Liver (tissue), 9 donors: Measurements from ENCODE around the gene GPR26. TPM values are rescaled to one million over a fixed set of nuclear protein-coding genes. Genes with fewer than 3 reads are reported as not detected.

Experiments
- DNase-seq: peaks from one replicate; pipeline ENCODE4 v3.0.0-alpha.2; 2017; ENCODE audit warnings: low spot score
- H3K27ac ChIP-seq, 2 donors: one replicate each; pipeline ENCODE4 v1.7.0; 2013; ENCODE audit warnings: inconsistent platforms in 2 of 2, low read length in 2 of 2, control low read depth in 1 of 2, low read depth in 1 of 2, mild to moderate bottlenecking in 1 of 2
- H3K27me3 ChIP-seq, 4 donors: one replicate each; pipeline versions ENCODE4 v1.6.1 to v1.7.0; 2013; ENCODE audit warnings: low read length in 3 of 4, inconsistent platforms in 1 of 4, mild to moderate bottlenecking in 1 of 4, moderate library complexity in 1 of 4; ENCODE audit not compliant: control insufficient read depth in 4 of 4, insufficient read depth in 4 of 4
- H3K36me3 ChIP-seq, 4 donors: one replicate each; pipeline versions ENCODE4 v1.6.1 to v1.7.0; 2013; ENCODE audit warnings: low read length in 3 of 4, mild to moderate bottlenecking in 3 of 4, low read depth in 1 of 4, moderate library complexity in 1 of 4; ENCODE audit not compliant: control insufficient read depth in 4 of 4, insufficient read depth in 3 of 4
- H3K4me1 ChIP-seq, 4 donors: one replicate each; pipeline versions ENCODE4 v1.6.1 to v1.7.0; 2013; ENCODE audit warnings: low read length in 3 of 4, mild to moderate bottlenecking in 3 of 4, moderate library complexity in 1 of 4; ENCODE audit not compliant: control insufficient read depth in 4 of 4, insufficient read depth in 4 of 4
- H3K4me3 ChIP-seq, 3 donors: one replicate each; pipeline versions ENCODE4 v1.6.1 to v1.7.0; 2013; ENCODE audit warnings: low read length in 3 of 3, control low read depth in 1 of 3, low read depth in 1 of 3, mild to moderate bottlenecking in 1 of 3
- H3K9ac ChIP-seq, 2 donors: one replicate each; pipeline ENCODE4 v1.7.0; 2013; ENCODE audit warnings: low read length in 2 of 2, mild to moderate bottlenecking in 2 of 2, moderate library complexity in 2 of 2, control low read depth in 1 of 2, low read depth in 1 of 2
- H3K9me3 ChIP-seq, 4 donors: one replicate each; pipeline versions ENCODE4 v1.6.1 to v1.7.0; 2013; ENCODE audit warnings: low read length in 3 of 4; ENCODE audit not compliant: control insufficient read depth in 4 of 4
- EGR1 ChIP-seq, 2 donors: IDR thresholded peaks; 2 replicates each; pipeline ENCODE4 v1.6.1; 2016 to 2018; ENCODE audit warnings: antibody characterized with exemption in 2 of 2, low read depth in 2 of 2
- FOXA1 ChIP-seq: IDR thresholded peaks from 2 replicates; pipeline ENCODE4 v1.6.1; 2016; ENCODE audit warnings: antibody characterized with exemption
- GABPA ChIP-seq, 2 donors: IDR thresholded peaks in 1 of 2; conservative IDR thresholded peaks in 1 of 2; 2 replicates each; pipeline ENCODE4 v1.6.1; 2016; ENCODE audit warnings: antibody characterized with exemption in 2 of 2, mild to moderate bottlenecking in 1 of 2, moderate library complexity in 1 of 2
- HNF4A ChIP-seq, 2 donors: conservative IDR thresholded peaks; 2 replicates each; pipeline ENCODE4 v1.6.1; 2016; ENCODE audit warnings: antibody characterized with exemption in 2 of 2, mild to moderate bottlenecking in 2 of 2
- HNF4G ChIP-seq: IDR thresholded peaks from 2 replicates; pipeline ENCODE4 v1.6.1; 2016; ENCODE audit warnings: antibody characterized with exemption
- NR2F2 ChIP-seq: IDR thresholded peaks from 2 replicates; pipeline ENCODE4 v1.6.1; 2016; ENCODE audit warnings: antibody characterized with exemption
- RAD21 ChIP-seq, 2 donors: IDR thresholded peaks; 2 replicates each; pipeline ENCODE4 v1.6.1; 2016; ENCODE audit warnings: antibody characterized with exemption in 2 of 2, mild to moderate bottlenecking in 2 of 2
- SP1 ChIP-seq: IDR thresholded peaks from 2 replicates; pipeline ENCODE4 v1.6.1; 2018; ENCODE audit warnings: antibody characterized with exemption, mild to moderate bottlenecking
- TAF1 ChIP-seq: conservative IDR thresholded peaks from 2 replicates; pipeline ENCODE4 v1.6.1; 2016; ENCODE audit warnings: antibody characterized with exemption, mild to moderate bottlenecking
- YY1 ChIP-seq: IDR thresholded peaks from 2 replicates; pipeline ENCODE4 v1.6.1; 2016; ENCODE audit warnings: antibody characterized with exemption, mild to moderate bottlenecking
- WGBS: extraction: QIAGEN DNeasy Blood & Tissue Kit; methylation state at CpG from one replicate; pipeline ENCODE4 v1.1.7; 2013; 5-methylcytosine and 5-hydroxymethylcytosine counted together
- polyA plus RNA-seq, 2 donors: library from polyadenylated mRNA; stranded (reverse) in 1 of 2; unstranded in 1 of 2; fragments of 200-250 nt in 1 of 2; fragments of >200 nt in 1 of 2; fragmentation: Nextera tagmentation in 1 of 2; extraction: Ambion mirVana in 1 of 2; gene quantifications; one replicate each; pipeline versions ENCODE4 v1.2.1 to v1.2.3, GENCODE V29; 2013 to 2015
- total RNA-seq, 2 donors: library from RNA; depleted of rRNA; stranded (reverse); fragments of >200 nt; gene quantifications; one replicate each; pipeline ENCODE4 v1.2.3, GENCODE V29; 2014
- TF ChIP-seq, protein P1 (sequence below): IDR thresholded peaks from 2 replicates; pipeline ENCODE4 v1.6.1; 2016; ENCODE audit warnings: antibody characterized with exemption
- TF ChIP-seq, protein P2 (sequence below): IDR thresholded peaks from 2 replicates; pipeline ENCODE4 v1.6.1; 2016; ENCODE audit warnings: antibody characterized with exemption, mild to moderate bottlenecking
- TF ChIP-seq, protein P3 (sequence below): IDR thresholded peaks from 2 replicates; pipeline ENCODE4 v1.6.1; 2016; ENCODE audit warnings: antibody characterized with exemption
- donor health status: healthy.
- donor health status: healthy.
- donor health status: healthy.
- donor health status: healthy.
- donor health status: healthy.

Gene GPR26
- total and polyA plus RNA-seq, 4 donors, result not detected

DNA sequence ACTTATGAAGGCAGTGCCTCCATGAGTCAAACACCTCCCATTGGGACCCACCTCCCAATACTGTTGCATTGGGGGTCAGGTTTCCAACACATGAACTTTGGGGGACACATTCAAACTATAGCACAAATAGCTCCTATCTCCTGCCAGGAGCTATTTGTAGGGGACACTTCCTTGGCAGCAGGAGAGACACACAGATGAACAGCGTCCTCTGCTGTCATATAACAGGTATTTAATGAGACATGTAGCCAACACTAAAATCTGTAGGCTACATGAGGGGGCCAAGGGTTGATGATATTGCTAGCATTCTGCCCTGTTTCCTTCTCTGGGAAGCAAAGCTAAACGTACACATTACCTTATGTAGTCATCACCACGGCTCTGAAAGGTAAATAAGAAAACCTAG lies 2.6 kb upstream of the GPR26 start:
- TF ChIP-seq NR2F2, result no peak
- no peak for TF ChIP-seq YY1
- no peak for TF ChIP-seq FOXA1
- TF ChIP-seq, protein P1, sequence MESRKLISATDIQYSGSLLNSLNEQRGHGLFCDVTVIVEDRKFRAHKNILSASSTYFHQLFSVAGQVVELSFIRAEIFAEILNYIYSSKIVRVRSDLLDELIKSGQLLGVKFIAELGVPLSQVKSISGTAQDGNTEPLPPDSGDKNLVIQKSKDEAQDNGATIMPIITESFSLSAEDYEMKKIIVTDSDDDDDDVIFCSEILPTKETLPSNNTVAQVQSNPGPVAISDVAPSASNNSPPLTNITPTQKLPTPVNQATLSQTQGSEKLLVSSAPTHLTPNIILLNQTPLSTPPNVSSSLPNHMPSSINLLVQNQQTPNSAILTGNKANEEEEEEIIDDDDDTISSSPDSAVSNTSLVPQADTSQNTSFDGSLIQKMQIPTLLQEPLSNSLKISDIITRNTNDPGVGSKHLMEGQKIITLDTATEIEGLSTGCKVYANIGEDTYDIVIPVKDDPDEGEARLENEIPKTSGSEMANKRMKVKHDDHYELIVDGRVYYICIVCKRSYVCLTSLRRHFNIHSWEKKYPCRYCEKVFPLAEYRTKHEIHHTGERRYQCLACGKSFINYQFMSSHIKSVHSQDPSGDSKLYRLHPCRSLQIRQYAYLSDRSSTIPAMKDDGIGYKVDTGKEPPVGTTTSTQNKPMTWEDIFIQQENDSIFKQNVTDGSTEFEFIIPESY, result no peak
- peaks cover 0 to 8% (median 0%) of the 10 kb centered on the region in 4 donors for H3K27me3 ChIP-seq
- H3K36me3 ChIP-seq, result no peaks in the 10 kb centered on the region
- peaks cover 0 to 5% (median under 1%) of the 10 kb centered on the region in 4 donors for H3K9me3 ChIP-seq
- DNase-seq, result no peak
- no peaks in the 10 kb centered on the region for H3K4me1 ChIP-seq
- H3K4me3 ChIP-seq, result no peak overlapping the region
- no peak overlapping the region for H3K9ac ChIP-seq
- WGBS, result 18% methylated on average over 3 of the region's 3 CpGs
- no peak overlapping the region for H3K27ac ChIP-seq

DNA sequence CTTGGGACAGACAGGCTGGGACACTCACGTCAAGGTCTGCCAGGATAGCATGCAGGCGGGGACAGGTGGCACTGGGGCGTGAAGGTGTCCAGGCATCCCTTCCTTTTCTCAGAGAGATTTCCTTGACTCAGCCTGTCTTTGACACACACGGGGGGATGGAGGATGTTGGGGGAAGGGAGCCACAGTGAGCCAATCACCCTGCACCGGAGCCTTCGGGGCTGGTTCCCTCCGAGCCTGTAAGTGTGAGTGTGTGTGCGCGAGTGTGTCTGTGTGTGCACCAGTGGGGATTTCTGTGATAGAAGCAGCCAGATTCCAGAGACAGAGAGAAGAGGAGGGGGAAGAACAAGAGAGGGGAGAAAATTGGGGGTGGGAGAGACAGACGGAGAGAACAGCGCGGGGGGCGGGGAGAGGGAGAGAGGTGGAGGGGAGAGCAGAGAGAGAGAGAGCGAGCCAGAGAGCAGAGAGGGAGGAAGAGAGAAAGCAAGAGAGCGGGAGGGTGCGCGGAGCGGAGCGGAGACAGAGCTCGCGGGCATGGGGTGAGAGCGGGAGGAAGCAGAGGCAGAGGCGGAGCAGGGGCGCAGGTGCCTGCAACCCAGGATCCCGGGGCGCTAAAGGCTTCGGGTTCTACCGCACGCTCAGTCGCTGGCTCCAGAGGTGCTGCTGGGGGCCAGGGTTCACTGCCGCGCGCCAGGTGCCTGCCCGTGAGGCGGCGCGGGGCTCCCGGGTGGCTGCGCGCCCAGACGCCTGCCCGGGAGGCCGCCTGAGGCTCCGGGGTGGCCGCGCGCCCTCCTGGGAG lies 466 bp upstream of the GPR26 start:
- Histone ChIP-seq H3K4me3 (no peak overlapping the region), H3K9me3 (peaks cover 0 to 5% (median under 1%) of the 10 kb centered on the region in 4 donors), H3K9ac (no peak overlapping the region), H3K27ac (no peak overlapping the region), H3K27me3 (peaks cover 0 to 8% (median 0%) of the 10 kb centered on the region in 4 donors), H3K4me1 (no peaks in the 10 kb centered on the region), H3K36me3 (no peaks in the 10 kb centered on the region)
- DNase-seq, result no peak
- no peak for TF ChIP-seq FOXA1
- TF ChIP-seq, protein P1, result no peak
- TF ChIP-seq TAF1, result no peak
- TF ChIP-seq, protein P2, sequence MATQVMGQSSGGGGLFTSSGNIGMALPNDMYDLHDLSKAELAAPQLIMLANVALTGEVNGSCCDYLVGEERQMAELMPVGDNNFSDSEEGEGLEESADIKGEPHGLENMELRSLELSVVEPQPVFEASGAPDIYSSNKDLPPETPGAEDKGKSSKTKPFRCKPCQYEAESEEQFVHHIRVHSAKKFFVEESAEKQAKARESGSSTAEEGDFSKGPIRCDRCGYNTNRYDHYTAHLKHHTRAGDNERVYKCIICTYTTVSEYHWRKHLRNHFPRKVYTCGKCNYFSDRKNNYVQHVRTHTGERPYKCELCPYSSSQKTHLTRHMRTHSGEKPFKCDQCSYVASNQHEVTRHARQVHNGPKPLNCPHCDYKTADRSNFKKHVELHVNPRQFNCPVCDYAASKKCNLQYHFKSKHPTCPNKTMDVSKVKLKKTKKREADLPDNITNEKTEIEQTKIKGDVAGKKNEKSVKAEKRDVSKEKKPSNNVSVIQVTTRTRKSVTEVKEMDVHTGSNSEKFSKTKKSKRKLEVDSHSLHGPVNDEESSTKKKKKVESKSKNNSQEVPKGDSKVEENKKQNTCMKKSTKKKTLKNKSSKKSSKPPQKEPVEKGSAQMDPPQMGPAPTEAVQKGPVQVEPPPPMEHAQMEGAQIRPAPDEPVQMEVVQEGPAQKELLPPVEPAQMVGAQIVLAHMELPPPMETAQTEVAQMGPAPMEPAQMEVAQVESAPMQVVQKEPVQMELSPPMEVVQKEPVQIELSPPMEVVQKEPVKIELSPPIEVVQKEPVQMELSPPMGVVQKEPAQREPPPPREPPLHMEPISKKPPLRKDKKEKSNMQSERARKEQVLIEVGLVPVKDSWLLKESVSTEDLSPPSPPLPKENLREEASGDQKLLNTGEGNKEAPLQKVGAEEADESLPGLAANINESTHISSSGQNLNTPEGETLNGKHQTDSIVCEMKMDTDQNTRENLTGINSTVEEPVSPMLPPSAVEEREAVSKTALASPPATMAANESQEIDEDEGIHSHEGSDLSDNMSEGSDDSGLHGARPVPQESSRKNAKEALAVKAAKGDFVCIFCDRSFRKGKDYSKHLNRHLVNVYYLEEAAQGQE, result no peak
- no peak for TF ChIP-seq HNF4G
- no peak for TF ChIP-seq GABPA (IDR thresholded peaks at IDR 0.05 in 1 of 2, conservative IDR thresholded peaks at IDR 0.05 in 1 of 2)
- TF ChIP-seq, protein P3, sequence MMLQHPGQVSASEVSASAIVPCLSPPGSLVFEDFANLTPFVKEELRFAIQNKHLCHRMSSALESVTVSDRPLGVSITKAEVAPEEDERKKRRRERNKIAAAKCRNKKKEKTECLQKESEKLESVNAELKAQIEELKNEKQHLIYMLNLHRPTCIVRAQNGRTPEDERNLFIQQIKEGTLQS, result no peak
- no peak for TF ChIP-seq SP1
- no peak for TF ChIP-seq EGR1 (IDR thresholded peaks at IDR 0.05; ENCODE audit: low read depth in 2 of 2)
- TF ChIP-seq HNF4A (conservative IDR thresholded peaks at IDR 0.05), result no peak
- no peak for TF ChIP-seq RAD21 (IDR thresholded peaks at IDR 0.05)
- 9% methylated on average over 47 of the region's 47 CpGs for WGBS
